Suprapubic skin (tissue), 4 donors: Measurements from ENCODE around the gene RAMAC.

ENCODE experiments used
- CTCF ChIP-seq, 2 donors: fragments of 200-600 bp in 1 of 2; fragments of 450-650 bp in 1 of 2; sonication (generic) in 1 of 2; IDR thresholded peaks; one replicate each; pipeline ENCODE4 v1.5.1; 2016 to 2019; ENCODE audit warnings: antibody characterized with exemption in 2 of 2, mild to moderate bottlenecking in 1 of 2, moderate library complexity in 1 of 2
- EP300 ChIP-seq: sonication (generic); formaldehyde crosslinking; IDR thresholded peaks from one replicate; pipeline ENCODE4 v1.6.1; 2017; ENCODE audit warnings: antibody characterized with exemption
- POLR2A ChIP-seq, 2 donors: fragments of 450-650 bp; IDR thresholded peaks; one replicate each; pipeline ENCODE4 v1.6.1; 2017; ENCODE audit warnings: antibody characterized with exemption in 2 of 2, mild to moderate bottlenecking in 2 of 2, moderate library complexity in 2 of 2
- POLR2AphosphoS5 ChIP-seq, 3 donors: sonication (generic); formaldehyde crosslinking; IDR thresholded peaks; one replicate each; pipeline ENCODE4 v1.6.1; 2017; ENCODE audit warnings: antibody characterized with exemption in 3 of 3

GRCh38 chr15:82936966-82937711, 48.9 kb upstream of the RAMAC start:
- TF ChIP-seq EP300, result no peak
- no peak for TF ChIP-seq CTCF (IDR thresholded peaks at IDR 0.05)
- TF ChIP-seq POLR2A (IDR thresholded peaks at IDR 0.05), result no peak
- TF ChIP-seq POLR2AphosphoS5 (IDR thresholded peaks at IDR 0.05), result no peak
